PC-9 (cell line): ENCODE measurements around the gene PSMD4. TPM values are rescaled to one million over a fixed set of nuclear protein-coding genes. Genes with fewer than 3 reads are reported as not detected.

Experiments
- BruUV-seq: library from RNA; stranded (reverse); fragments of 400-500 nt; replicated peaks from 2 replicates; lab custom pipeline; 2021; lab: Mats Ljungman, UMichigan
- CTCF ChIA-PET: fragments of 300-600 bp; sonication (Branson Sonifier 250); formaldehyde crosslinking; loops from one replicate; lab custom pipeline; 2022; ENCODE audit warnings: antibody characterized with exemption; lab: Charles Lee
- POLR2A ChIA-PET: fragments of 300-600 bp; sonication (Branson Sonifier 250); formaldehyde crosslinking; loops from one replicate; lab custom pipeline; 2022; ENCODE audit warnings: antibody characterized with exemption; ENCODE audit not compliant: unreplicated experiment; lab: Charles Lee
- DNase-seq, 2 experiments: peaks; one replicate each; pipeline versions ENCODE4 v3.0.0 to v3.0.0-alpha.2; 2015 to 2022; ENCODE audit warnings: mixed read lengths in 1 of 2
- H2AFZ ChIP-seq: fragments of 200-600 bp; sonication (generic); 2 replicates; pipeline ENCODE4 v1.8.1; 2017; ENCODE audit warnings: antibody characterized with exemption
- H3F3A ChIP-seq: fragments of 200-600 bp; sonication (generic); 2 replicates; pipeline ENCODE4 v1.8.1; 2017; ENCODE audit warnings: antibody characterized with exemption, mild to moderate bottlenecking, low read depth; ENCODE audit not compliant: insufficient read depth
- H3K27ac ChIP-seq: fragments of 200-600 bp; sonication (generic); 2 replicates; pipeline ENCODE4 v1.6.1; 2016; ENCODE audit warnings: mixed run types
- H3K27me3 ChIP-seq: fragments of 200-600 bp; sonication (generic); 2 replicates; pipeline ENCODE4 v1.6.1; 2016; ENCODE audit warnings: low read depth, mixed run types; ENCODE audit not compliant: insufficient read depth
- H3K36me3 ChIP-seq: fragments of 200-600 bp; sonication (generic); 2 replicates; pipeline ENCODE4 v1.6.1; 2016; ENCODE audit warnings: low read depth, mixed run types
- H3K4me1 ChIP-seq: fragments of 200-600 bp; sonication (generic); replicated peaks from 2 replicates; pipeline ENCODE4 v1.6.1; 2016; ENCODE audit warnings: mixed run types; ENCODE audit not compliant: insufficient read depth
- H3K4me2 ChIP-seq: fragments of 200-600 bp; sonication (generic); 2 replicates; pipeline ENCODE4 v1.6.1; 2017; ENCODE audit warnings: mixed run types
- H3K4me3 ChIP-seq: fragments of 200-600 bp; sonication (generic); 2 replicates; pipeline ENCODE4 v1.6.1; 2016; ENCODE audit warnings: mixed run types
- H3K79me2 ChIP-seq: fragments of 200-600 bp; sonication (generic); 2 replicates; pipeline ENCODE4 v1.6.1; 2017; ENCODE audit warnings: low read depth, mixed run types
- H3K9me2 ChIP-seq: fragments of 200-600 bp; sonication (generic); 2 replicates; pipeline ENCODE4 v1.8.1; 2017; ENCODE audit warnings: mild to moderate bottlenecking; ENCODE audit not compliant: insufficient read depth
- H3K9me3 ChIP-seq: fragments of 200-600 bp; sonication (generic); 2 replicates; pipeline ENCODE4 v1.8.1; 2016; ENCODE audit warnings: low read depth; ENCODE audit not compliant: insufficient read depth
- H4K20me1 ChIP-seq: fragments of 200-600 bp; sonication (generic); 2 replicates; pipeline ENCODE4 v1.8.1; 2017; ENCODE audit not compliant: insufficient read depth
- CTCF ChIP-seq: fragments of 200-600 bp; sonication (generic); conservative IDR thresholded peaks from 2 replicates; pipeline ENCODE4 v1.6.1; 2017; ENCODE audit warnings: mixed run types, antibody characterized with exemption, mild to moderate bottlenecking, moderate library complexity
- EZH2 ChIP-seq: fragments of 200-600 bp; sonication (generic); IDR thresholded peaks from 2 replicates; pipeline ENCODE4 v1.8.0; 2017; ENCODE audit warnings: antibody characterized with exemption, low read depth
- intact Hi-C: fragments of 100-400 bp; cut with micrococcal nuclease; formaldehyde crosslinking; loops from one replicate; pipeline ENCODE4 v1.10.0; 2022; ENCODE audit not compliant: unreplicated experiment
- total RNA-seq: library from RNA; stranded (reverse); gene quantifications from 2 replicates; pipeline ENCODE4 v1.2.3, GENCODE V29; 2021

The PSMD4 gene
- total RNA-seq, 1 experiment from 2014 or later, result 230 TPM

GRCh38 chr1:151293093-151293492 lies 38.6 kb downstream of the PSMD4 start:
- Histone ChIP-seq H3K4me3 (no peak overlapping the region), H3K27me3 (no peaks in the 10 kb centered on the region), H3K9me2 (no peaks in the 10 kb centered on the region), H3K27ac (no peak overlapping the region), H2AFZ (no peak overlapping the region), H3F3A (peaks cover 18% of the 10 kb centered on the region; the same call in 1 of the 2 replicates), H3K4me1 (no peaks in the 10 kb centered on the region), H3K9me3 (no peaks in the 10 kb centered on the region), H3K79me2 (no peaks in the 10 kb centered on the region), H4K20me1 (no peaks in the 10 kb centered on the region; the same call in 1 of the 2 replicates), H3K4me2 (no peak overlapping the region), H3K36me3 (peaks cover 7% of the 10 kb centered on the region; the same call in 1 of the 2 replicates)
- TF ChIP-seq CTCF (no peak), EZH2 (no peak)
- ChIA-PET POLR2A (interaction anchor here (0.6 to 0.7 kb wide), 2 partner anchors 15 to 42 kb away, joined by 3 to 29 read pairs; no protein-coding TSS in a partner anchor), CTCF (no interaction called here)
- BruUV-seq, result no TSS peak
- intact Hi-C loops, result no loop called here
- DNase-seq, result peak in 1 of 2 experiments; percentile 17

GRCh38 chr1:151294742-151295462 lies 40.4 kb downstream of the PSMD4 start:
- no peaks in the 10 kb centered on the region; the same call in 1 of the 2 replicates for H4K20me1 ChIP-seq
- H3K36me3 ChIP-seq, result peaks cover 22% of the 10 kb centered on the region; the same call in 1 of the 2 replicates
- no peak overlapping the region for H2AFZ ChIP-seq
- POLR2A ChIA-PET, result interaction anchor here (0.5 kb wide), 1 partner anchor 112 kb away, joined by 3 read pairs; no protein-coding TSS in a partner anchor
- H3K9me2 ChIP-seq, result no peaks in the 10 kb centered on the region
- no peaks in the 10 kb centered on the region for H3K79me2 ChIP-seq
- H3K27ac ChIP-seq, result no peak overlapping the region
- BruUV-seq, result no TSS peak
- CTCF ChIA-PET, result no interaction called here
- peak in 1 of 2 experiments; percentile 16 for DNase-seq
- H3K4me3 ChIP-seq, result no peak overlapping the region
- H3K9me3 ChIP-seq, result no peaks in the 10 kb centered on the region
- intact Hi-C loops, result no loop called here
- TF ChIP-seq EZH2, result no peak
- no peak for TF ChIP-seq CTCF
- no peaks in the 10 kb centered on the region for H3K4me1 ChIP-seq
- H3F3A ChIP-seq, result peaks cover 18% of the 10 kb centered on the region; the same call in 1 of the 2 replicates
- H3K4me2 ChIP-seq, result no peak overlapping the region
- H3K27me3 ChIP-seq, result no peaks in the 10 kb centered on the region

- Histone ChIP-seq H3K4me2 (no peak overlapping the region), H3K27ac (no peak overlapping the region), H2AFZ (no peak overlapping the region), H3K36me3 (0 out of 2 replicates have a peak, but pooled peaks cover 9% of the 10 kb centered on the region), H4K20me1 (peaks cover 20% of the 10 kb centered on the region), H3K9me2 (no peaks in the 10 kb centered on the region), H3K9me3 (no peaks in the 10 kb centered on the region), H3K27me3 (no peaks in the 10 kb centered on the region), H3K4me1 (peaks cover 21% of the 10 kb centered on the region), H3K4me3 (no peak overlapping the region), H3K79me2 (peaks cover 15% of the 10 kb centered on the region), H3F3A (peaks cover 17% of the 10 kb centered on the region)
- no TSS peak for BruUV-seq
- intact Hi-C loops, result no loop called here
- no peak for DNase-seq
- ChIA-PET CTCF (no interaction called here), POLR2A (no interaction called here)
- TF ChIP-seq EZH2 (no peak), CTCF (no peak)
Measured at GRCh38 chr1:151309811-151310323, 55.3 kb downstream of the PSMD4 start.
